Left kidney (tissue), 2 donors: ENCODE measurements around the gene LENG1. TPM values are rescaled to one million over a fixed set of nuclear protein-coding genes. Genes with fewer than 3 reads are reported as not detected.
"Not testable (repeated sequence)": the region's sequence is repeated elsewhere in the genome, so short reads cannot be mapped to it uniquely, and the experiment has no call there.

Experiments used
- DNase-seq: peaks from one replicate; pipeline ENCODE4 v3.0.0-alpha.2; 2013
- polyA plus RNA-seq: library from polyadenylated mRNA; unstranded; fragments of 120-200 nt; gene quantifications from one replicate; pipeline ENCODE4 v1.2.1, GENCODE V29; 2013; ENCODE audit not compliant: insufficient read length

Gene LENG1
- polyA plus RNA-seq, 1 donor = 6.3 TPM

DNA sequence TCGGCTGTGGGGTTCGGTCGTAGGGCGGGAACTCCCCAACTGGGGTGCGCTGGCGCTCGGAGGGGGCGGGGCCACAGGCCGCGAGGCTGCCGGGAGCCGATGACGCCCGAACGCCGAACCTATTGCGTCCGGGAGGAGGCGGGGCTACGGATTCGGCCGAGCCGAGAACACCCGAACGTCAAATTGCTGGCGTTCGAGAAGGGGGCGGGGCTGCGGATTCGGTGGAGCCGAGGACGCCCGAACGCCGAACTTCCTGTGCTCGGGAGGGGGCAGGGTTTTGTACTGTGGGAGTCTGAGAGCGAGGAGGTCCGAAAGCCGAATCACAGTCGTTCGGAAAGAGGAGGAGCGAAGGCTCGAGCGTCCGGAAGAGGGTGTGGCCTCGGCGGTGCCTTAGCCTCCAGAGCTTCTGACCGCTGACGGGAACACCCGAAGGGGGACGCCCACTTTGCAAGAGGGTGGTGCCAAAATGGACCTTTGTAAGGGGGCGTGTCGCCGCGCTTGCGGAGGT lies 31.0 kb upstream of the LENG1 start:
- peak; percentile 99 for DNase-seq

DNA sequence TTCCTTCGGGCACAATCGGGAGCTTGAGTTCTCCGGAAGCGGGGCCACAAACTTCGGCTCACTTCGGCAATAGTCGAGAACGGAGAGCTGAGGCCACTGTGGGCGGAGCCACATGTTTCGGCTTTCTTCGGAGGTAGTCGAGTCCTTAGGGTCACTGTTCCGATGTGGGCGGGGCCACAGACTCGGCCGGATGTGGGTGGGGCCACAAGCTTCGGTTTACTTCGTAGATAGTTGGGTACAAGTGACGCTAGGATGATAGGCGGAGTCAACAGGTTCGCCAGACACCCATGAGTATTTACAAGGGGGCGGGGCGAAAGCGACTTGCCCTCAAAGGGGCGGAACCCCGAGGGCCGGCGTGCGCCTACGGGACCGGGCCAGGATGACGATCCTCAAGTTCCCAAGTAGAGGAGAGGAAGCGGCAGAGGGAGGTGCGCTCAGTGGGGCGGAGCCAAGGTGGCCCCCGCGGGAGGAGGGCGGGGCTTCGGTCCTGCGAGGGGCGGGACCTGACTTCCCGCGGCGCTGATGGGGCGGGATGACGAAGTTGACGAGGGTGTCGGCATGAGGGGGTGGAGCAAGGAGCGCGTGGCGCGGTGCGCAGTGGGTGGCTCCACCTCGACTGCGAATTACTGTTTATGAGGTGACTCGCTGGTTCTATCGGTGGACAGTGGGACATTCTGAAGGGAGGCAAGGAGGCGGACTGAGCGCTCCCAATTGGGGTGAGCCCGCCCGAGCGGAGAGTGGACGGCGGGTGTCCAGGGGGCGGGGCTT lies 30.4 kb upstream of the LENG1 start:
- peak; percentile 100 for DNase-seq

DNA sequence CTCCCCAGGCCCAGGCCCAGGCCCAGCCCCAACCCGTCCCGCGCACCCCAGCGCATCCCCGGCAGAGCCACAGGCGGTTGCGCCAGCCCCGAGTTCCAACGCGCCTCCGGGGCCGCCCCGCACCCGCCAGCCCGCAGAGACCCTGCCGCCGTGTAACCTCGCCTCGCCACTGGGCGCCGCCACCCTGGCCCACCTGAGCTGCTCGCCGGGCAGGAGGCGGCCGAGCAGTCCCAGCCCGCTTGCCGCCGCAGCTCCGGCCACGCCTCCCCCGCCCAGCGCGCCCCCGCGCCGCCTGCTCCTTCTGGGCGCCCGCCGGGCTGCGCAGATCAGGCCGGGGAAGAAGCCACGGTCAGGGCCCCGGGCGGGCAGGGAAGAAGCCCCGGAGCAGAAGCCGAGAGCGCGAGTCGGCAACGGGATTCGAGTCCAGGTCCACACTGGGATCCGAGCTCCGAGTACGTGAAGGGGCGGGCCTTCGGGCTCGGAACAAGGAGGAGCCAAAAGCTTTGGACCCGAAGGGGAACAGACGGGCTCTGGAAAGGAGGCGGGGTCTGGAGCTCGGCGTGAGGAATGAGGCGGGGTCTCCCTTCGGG lies 29.7 kb upstream of the LENG1 start, which contains the start of gene MBOAT7:
MBOAT7 (minus strand) TSS at position 436 of the 590 bp plus-strand sequence. CDS start 1,072 bp downstream, outside the sequence.
- no peak for DNase-seq

DNA sequence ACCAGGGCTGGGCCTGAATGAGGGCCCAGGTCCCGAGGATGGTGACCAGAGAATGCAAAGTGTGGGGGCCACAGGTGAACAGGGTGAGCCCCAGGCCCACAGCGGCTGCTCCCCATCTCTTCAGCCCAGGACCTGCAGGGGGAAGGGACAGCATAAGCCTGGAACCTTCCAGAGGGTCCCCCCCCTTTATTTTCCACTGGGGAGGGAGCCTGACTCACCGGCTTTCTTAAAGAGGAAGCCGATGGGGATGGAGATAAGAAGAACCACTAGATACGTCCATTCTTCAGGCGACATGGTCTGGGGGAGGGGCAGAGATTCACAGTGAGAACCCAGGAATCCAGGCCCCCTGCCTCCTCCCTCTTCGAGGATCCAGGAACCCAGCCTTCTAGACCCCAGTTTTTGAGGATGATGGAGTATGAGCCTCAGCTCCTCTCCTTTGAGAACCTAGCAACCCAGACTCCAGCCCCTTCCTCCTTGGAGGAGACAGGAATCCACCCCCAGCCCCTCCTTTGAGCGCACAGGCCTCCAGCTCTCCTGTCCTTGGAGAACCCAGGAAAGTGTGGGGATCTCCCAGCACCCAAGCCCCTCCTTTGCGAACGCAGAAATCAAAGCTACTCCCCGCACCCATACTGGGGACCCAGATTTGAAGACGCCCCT lies 28.8 kb upstream of the LENG1 start:
- DNase-seq = no peak

DNA sequence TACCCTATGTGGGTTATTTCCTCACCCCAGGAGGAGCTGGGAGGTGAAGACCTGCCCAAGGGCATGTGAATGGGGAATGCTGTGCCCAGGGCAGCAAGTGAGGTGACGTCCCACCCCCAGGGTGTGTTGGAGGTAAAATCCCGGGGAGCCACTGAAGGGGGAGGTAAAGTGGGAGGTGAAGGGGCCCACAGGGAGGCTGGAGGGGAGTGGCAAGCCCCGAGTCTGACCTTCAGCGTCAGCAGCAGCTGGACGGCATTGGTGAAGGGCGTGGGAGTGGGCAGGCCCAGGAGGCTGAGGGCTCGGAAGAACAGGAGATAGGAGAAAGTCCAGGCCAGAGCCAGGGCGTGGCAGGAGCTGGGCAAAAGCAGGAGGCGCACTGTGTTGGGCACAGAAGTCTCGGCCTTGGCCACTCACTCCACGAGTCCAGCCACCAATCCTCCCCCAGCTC lies 27.4 kb upstream of the LENG1 start:
- no peak for DNase-seq

DNA sequence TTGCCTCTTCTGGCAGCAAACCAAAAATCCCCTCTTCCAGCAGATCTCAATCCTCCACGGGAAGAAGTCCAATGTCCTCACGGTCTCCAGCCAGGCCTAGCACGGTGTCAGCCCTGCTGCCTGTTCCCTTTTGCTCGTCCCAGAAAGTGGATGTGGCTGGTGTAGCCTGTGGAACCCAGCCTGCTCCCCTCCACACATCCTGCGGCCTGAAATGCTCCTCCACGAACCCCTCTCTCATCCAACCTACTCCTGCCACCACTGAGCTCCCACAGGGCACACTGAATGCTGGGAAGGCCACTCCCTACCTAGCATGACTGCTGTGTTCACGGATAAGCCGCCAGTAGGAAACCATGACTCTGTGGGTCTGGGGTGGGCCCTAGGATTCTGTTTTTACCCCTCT lies 26.8 kb upstream of the LENG1 start:
- no peak for DNase-seq

DNA sequence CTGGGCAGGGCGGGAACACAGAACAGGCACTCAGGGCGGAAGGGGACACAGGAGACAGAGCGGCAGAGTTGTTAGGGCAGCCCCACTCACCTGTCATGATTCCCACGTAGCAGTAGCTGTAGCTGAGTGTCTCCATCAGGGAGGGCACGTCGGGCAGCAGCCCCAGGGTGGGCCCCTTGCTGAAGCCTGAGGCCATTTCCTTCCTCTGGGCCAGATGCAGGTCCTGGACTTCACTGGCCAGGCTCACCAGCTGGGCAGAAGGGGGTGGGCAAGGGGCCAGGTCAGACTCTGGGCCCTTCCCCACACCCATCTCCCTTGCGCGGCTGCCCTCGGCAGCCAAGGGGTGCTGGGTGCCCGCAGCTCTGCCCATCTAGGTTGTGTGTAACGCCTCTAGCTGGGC lies 23.9 kb upstream of the LENG1 start:
- no peak for DNase-seq

DNA sequence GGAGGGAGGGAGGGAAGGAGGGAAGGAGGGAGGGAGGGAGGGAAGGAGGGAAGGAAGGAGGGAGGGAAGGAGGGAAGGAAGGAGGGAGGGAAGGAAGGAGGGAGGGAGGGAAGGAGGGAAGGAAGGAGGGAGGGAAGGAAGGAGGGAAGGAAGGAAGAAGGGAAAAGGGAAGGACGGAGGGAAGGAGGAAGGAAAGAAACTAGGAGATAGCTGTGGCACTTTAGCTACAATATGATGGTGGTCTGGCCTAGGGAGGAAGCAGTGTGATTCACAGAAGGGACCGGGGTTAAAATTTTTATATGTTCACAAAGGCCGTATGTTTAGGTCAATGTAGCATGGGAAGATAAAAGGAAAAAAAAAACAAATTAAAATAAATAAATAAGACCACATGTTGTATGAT lies 22.4 kb upstream of the LENG1 start:
- DNase-seq = not testable (repeated sequence)

DNA sequence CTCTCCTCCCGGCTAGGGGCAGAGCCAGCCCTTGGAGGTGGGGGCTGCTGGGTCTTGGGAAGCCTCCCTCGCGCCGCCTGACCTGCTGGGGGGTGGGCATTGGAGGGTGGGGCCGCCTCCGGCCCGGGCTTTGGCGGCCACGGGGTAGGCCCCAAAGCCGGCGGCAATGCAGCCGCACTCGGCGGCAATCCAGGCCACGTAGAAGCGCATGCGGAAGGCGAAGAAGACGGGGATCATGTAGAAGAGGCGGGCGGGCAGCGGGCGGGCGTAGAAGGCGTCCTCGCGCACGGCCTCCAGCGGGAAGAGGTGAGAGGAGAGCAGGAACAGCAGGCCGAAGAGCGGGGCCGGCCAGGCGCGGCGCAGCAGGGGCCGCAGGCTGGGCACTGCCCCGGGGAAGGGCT lies 21.2 kb upstream of the LENG1 start:
- DNase-seq = no peak

DNA sequence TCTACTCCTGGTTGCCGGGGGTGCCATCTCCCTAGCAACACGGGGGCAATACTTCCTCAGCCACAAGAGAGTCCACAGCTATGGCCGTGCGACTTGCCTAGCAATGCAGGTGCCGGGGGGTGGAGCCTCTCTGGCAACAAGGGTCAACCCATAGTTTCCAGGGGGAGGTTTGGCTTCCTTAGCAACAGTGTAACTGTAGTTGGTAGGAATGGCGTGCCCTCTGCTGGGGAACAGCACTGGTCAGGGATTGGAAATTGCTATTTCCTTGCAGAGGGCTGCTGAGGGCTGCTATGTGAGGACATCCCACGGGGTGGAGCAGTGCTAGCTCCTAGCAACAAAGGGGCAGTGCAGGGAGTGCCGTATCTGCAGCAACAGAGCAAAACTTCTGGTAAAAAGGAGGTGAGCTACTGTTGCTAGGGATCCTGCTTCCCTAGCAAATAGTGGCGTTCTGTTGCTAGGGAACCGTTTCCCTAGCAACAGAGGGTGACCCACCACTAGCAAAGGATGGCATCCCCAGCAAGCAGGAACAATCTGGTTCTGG lies 20.5 kb upstream of the LENG1 start:
- peak; percentile 81 for DNase-seq

DNA sequence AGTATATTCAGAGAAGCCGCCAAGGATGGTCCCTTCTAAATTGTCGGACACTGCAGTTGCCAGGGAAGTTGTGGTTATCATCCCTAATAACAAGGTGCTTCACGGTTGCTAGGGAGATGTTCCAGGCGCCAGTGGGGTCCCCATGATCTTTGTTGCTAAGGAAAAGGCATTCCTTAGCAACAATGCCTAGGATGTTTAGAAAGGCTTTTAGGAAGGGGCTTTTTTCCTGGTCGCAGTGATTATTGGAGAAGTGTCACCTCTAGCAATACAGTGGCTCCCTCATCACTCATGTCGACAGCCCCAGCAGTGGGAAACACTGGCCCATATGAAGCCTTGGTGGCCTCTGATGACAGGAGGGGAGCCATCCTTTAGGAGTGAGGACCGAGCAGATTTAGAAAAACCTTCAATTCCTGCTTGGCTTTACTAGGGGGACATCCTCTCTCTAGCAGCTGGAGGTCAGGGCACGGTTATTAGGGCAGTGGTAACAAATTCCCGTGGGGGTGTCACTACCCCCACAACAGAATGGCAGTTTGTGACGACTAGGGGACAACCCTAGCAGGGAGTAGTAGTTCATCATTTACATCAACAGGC lies 19.8 kb upstream of the LENG1 start:
- no peak for DNase-seq

DNA sequence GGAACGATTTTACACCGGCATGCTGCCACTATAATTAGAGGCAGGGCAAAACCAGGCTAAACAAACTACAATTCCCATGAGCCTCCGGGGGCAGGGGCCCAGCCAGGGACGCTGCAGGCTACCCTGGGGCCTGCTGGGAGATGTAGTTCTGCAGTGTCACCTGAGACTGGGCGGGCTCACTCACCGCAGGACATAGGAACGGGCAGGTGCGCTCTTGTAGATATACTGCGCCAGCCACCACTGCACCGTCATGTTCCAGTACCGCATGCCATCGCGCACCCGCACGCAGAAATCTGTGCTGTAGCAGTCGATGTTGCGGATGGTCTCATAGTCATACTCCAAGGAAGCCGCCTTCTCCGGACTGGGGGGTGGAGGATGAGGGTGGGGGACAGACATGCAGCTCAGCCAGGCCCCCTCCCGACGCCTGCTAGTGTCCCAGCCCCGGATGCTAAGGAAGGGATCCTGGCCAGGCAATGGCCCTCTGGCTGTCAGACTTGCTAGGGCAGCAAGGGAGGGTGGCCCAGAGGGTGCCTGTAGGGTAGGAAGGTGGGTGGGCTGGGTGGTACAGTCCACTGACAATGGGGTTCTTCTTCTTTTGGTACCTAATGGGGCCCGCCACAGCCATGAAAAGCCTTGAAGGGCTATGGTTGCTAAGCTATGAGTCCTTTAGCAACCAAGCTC lies 19.2 kb upstream of the LENG1 start:
- DNase-seq = no peak

DNA sequence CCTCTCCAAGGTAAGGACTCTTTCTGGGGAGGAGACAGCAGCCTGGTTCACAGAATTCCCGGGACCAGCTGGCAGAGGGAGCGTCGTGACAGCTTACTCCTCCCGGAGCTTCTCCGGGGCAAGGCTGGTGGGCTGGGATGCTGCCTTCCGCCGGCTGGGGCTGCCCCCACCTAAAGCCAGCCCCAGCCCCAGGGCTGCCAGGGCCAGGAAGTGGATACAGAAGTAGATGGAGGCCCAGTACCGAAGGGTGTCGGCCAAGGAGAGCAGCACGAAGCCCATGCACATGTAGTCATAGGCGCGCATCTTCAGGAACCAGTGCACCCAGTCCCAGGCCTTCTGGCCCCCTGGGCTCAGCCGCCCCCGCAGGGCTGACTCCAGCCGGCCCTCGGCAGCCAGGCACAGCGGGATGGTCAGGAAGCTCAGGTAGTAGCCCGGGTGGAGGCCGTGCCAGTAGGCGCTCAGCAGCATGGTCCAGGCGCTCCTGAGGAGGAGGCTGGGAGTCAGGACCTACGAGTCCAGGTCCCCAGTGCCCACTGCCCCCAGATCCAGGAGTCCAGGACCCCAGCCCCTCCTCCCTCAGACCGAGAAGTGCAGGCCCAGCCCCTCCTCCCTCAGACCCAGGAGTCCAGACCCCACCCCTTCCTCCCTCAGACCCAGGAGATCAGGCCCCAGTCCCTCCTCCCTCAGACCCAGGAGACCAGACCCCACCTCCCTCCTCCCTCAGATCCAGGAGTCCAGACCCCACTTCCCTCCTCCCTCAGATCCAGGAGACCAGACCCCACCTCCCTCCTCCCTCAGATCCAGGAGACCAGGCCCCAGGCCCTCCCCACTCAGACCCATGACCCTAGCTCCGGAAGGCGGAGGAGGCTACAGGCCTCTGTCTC lies 14.7 kb upstream of the LENG1 start:
- no peak for DNase-seq

DNA sequence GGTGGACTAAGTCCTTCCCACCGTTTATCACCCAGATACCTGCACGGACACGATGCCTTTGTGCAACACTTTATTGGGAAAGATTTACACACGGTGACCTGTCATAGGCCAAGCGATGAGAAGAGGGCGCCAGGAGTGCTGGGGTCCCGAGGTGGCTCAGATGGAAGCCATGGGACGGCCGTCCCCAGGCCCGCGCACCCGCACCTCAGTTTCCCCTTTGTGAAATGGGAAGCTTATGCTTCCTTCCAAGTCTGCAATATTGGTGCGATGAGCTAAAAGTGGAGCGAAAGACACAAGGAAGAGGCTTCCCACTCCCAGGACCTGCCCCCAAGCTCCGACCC lies 13.8 kb upstream of the LENG1 start:
- DNase-seq = no peak

DNA sequence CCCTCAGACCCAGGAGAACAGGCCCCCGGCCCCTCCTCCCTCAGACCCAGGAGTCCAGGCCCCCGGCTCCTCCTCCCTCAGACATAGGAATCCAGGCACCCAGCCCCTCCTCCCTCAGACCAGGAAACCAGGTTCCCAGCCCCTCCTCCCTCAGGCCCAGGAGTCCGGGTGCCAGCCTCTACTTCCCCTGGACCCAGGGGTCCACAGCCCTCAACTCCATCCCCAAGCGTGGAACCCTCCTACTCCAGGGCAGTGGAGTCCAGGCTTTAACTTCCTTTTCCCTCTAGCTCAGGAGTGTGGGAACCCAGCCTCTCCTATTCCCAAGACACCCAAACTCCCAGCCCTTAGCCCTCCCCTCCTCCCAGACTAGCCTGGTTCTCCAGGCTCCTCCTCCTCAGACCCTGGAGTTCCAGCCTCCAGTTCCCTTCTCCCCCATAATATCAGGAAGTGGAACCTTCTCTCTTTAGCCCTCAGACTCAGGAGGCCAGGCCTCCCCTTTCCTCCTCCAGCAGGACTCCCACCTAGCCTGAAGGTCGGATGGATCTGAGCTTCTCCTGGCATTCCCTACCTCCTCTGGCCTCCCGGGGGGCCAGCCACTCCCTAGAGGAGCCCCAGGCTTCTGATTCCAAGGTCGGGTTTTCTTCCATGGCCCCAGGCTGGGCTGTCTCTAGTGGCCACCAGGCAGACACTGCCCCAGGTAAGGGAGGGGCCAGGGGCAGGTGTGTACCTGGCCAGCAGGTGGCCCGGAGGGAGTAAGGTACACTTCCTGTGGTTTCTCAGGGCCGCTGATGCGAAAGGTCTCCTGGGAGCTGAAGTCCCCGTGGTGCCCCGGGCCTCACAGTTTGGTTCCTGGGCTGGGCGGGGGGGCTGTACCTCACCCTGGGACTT lies 13.2 kb upstream of the LENG1 start, which contains the start of gene TMC4:
TMC4 (minus strand) TSS at position 690 of the 888 bp plus-strand sequence; CDS start at position 647, 43 bp downstream.
- DNase-seq = peak; percentile 26

DNA sequence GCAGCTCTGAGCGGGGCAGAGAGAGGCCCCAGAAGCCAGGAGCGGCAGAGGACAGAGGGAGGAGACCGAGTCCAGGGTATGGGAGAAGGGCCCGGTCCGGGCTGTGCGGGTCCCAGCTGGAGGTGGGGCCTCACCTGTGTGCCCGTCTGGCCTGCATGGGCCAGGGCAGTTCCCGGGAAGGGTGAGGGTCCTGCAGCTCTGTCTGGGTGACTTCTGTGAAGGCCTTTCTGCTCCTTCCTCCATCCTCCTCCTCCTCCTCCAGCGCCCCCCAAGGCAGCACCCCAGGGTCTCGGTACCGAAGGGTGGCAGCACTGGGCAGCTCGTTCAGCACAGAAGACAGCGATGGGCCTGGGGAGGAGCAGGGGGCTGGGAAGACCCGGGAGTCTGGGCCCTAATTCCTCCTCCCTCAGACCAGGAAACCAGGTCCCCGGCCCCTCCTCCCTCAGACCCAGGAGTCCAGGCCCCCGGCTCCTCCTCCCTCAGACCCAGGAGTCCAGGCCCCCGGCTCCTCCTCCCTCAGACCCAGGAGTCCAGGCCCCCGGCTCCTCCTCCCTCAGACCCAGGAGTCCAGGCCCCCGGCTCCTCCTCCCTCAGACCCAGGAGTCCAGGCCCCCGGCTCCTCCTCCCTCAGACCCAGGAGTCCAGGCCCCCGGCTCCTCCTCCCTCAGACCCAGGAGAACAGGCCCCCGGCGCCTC lies 12.4 kb upstream of the LENG1 start:
- not testable (repeated sequence) for DNase-seq

DNA sequence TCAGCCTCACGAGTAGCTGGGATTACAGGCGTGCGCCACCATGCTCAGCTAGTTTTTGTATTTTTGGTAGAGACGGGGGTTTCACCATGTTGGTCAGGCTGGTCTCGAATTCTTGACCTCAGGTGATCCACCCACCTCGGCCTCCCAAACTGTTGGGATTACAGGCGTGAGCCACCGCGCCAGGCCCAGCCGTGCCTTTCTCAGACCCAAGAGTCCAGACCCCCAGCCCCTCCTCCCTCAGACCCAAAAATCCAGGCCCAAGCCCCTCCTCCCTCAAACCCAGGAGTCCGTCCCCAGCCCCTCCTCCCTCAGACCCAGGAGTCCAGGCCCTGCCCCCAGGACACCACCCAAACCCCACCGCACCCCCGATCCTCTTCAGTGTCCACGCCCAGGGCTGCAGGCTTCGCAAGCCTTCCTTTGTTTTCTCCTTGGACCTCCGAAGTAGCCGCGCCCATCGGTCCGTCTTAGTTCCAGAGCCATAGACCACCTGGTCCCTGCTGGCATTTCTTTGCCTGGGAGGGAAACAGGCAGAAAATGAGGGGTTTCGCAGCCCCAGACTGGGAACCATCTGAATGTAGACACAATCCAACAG lies 9.7 kb upstream of the LENG1 start:
- DNase-seq = no peak

DNA sequence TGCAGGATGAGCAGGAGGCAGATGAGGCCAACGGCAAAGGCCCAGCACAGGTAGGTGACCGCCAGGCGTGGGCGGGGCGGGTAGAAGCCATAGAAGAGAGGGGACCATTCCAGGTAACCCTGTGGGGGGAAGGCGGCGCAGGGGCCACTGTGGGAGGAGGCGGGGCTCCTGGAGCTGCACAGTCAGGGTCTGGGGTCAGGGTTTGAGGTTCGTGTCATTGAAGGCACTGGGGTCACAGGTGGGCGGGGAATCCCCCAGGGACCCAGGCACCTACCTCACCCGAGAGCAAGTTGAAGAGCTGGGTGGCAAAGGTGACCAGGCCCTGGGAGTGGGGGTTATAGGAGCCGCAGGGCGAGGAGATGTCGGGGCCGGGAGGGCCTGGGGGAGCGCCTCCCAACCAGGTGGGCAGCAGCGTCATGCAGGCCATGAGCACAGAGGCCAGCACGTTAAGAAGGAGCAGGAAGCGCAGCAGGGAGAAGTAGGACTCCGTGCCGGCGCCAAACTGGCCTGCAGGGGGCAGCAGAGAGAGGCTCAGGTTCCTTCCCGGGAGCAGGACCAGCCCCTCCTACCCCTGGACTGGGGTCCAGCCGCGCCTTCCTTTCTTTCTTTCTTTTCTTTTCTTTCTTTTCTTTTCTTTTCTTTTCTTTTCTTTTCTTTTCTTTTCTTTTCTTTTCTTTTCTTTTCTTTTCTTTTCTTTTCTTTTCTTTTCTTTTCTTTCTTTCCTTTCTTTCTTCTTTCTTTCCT lies 8.8 kb upstream of the LENG1 start:
- DNase-seq = peak; percentile 86
